Type B pancreatic cell (in vitro differentiated cells): ENCODE measurements around the gene RAB2B. TPM values are rescaled to one million over a fixed set of nuclear protein-coding genes. Genes with fewer than 3 reads are reported as not detected.

Experiments used
- DNase-seq: peaks from one replicate; pipeline ENCODE4 v3.0.0; 2021; ENCODE audit warnings: mixed read lengths; ENCODE audit not compliant: unreplicated experiment; ENCODE audit errors: extremely low spot score
- H3K27ac Mint-ChIP-seq: 2 replicates; pipeline ENCODE4 v1.8.0; 2021; ENCODE audit warnings: mild to moderate bottlenecking, mixed read lengths
- H3K27me3 Mint-ChIP-seq: 2 replicates; pipeline ENCODE4 v1.8.0; 2021; ENCODE audit warnings: mixed read lengths
- H3K36me3 Mint-ChIP-seq: 2 replicates; pipeline ENCODE4 v1.8.0; 2021; ENCODE audit warnings: mixed read lengths
- H3K4me1 Mint-ChIP-seq: one replicate; pipeline ENCODE4 v1.8.0; 2021; ENCODE audit warnings: mixed read lengths; ENCODE audit not compliant: unreplicated experiment
- H3K4me3 Mint-ChIP-seq: 2 replicates; pipeline ENCODE4 v1.8.0; 2021; ENCODE audit warnings: mild to moderate bottlenecking, mixed read lengths
- H3K9me3 Mint-ChIP-seq: 2 replicates; pipeline ENCODE4 v1.8.0; 2021; ENCODE audit warnings: mixed read lengths
- total RNA-seq: library from RNA; stranded (reverse); gene quantifications from 2 replicates; pipeline ENCODE4 v1.2.1, GENCODE V29; 2021; ENCODE audit warnings: low replicate concordance
- TF ChIP-seq, protein P1 (sequence below): fragments of 200-600 bp; sonication (generic); conservative IDR thresholded peaks from 2 replicates; pipeline ENCODE4 v1.5.0; 2021; ENCODE audit warnings: antibody characterized with exemption, mild to moderate bottlenecking

Gene RAB2B
- total RNA-seq, 1 donor from 2014 or later = 29.4 TPM

DNA sequence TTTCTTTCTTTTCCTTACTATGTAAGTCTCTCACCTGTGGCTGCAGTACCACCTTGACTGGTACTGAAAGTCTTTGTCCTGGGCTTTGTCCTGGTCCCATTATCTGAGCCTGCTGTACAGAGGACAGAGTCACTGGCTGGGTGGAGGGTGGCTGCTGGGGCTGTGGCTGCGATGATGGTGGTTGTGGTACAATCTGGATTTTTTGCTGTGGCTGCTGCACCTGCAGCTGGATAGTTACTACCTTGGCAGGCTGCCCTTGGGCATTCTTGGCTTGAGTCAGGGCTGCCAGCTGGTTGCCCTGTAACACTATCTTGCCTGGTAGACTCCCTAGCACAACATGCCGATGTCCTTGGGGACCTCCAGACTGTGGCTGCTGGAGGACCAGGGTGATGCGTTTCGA lies 47.8 kb downstream of the RAB2B start:
- H3K4me1 Mint-ChIP-seq = no peaks in the 10 kb centered on the region
- no peaks in the 10 kb centered on the region for H3K9me3 Mint-ChIP-seq

DNA sequence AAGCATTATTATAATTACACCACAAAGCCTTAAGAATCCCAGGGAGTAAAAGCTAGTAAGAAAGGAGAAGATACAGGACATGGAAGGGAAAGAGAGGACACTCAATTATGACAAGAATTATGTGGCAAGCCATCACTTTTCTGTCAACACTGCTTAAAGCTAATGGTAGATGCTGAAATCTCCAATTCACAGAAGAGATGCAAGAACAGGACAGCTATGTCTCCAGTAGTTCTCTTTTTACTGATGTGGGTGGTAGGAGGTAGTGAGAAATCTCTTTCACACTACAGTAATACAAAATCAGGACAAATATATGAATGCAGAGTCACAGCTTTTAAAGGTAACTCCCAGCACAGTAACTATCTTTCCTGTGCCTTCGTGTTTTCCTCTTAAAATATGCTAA lies 50.1 kb downstream of the RAB2B start:
- no peaks in the 10 kb centered on the region for H3K27me3 Mint-ChIP-seq
- H3K4me1 Mint-ChIP-seq = no peaks in the 10 kb centered on the region
- no peak for DNase-seq
- no peak overlapping the region for H3K27ac Mint-ChIP-seq
- no peak overlapping the region for H3K4me3 Mint-ChIP-seq
- no peaks in the 10 kb centered on the region for H3K9me3 Mint-ChIP-seq
- TF ChIP-seq, protein P1, sequence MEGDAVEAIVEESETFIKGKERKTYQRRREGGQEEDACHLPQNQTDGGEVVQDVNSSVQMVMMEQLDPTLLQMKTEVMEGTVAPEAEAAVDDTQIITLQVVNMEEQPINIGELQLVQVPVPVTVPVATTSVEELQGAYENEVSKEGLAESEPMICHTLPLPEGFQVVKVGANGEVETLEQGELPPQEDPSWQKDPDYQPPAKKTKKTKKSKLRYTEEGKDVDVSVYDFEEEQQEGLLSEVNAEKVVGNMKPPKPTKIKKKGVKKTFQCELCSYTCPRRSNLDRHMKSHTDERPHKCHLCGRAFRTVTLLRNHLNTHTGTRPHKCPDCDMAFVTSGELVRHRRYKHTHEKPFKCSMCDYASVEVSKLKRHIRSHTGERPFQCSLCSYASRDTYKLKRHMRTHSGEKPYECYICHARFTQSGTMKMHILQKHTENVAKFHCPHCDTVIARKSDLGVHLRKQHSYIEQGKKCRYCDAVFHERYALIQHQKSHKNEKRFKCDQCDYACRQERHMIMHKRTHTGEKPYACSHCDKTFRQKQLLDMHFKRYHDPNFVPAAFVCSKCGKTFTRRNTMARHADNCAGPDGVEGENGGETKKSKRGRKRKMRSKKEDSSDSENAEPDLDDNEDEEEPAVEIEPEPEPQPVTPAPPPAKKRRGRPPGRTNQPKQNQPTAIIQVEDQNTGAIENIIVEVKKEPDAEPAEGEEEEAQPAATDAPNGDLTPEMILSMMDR = no peak
- H3K36me3 Mint-ChIP-seq = peaks cover 38% of the 10 kb centered on the region

More for the DNA sequence above, 47.8 kb downstream of the RAB2B start:
- Mint-ChIP-seq H3K36me3 (peaks cover 38% of the 10 kb centered on the region), H3K4me3 (no peak overlapping the region), H3K27ac (no peak overlapping the region), H3K27me3 (no peaks in the 10 kb centered on the region)
- TF ChIP-seq, protein P1 = no peak
- DNase-seq = no peak

DNA sequence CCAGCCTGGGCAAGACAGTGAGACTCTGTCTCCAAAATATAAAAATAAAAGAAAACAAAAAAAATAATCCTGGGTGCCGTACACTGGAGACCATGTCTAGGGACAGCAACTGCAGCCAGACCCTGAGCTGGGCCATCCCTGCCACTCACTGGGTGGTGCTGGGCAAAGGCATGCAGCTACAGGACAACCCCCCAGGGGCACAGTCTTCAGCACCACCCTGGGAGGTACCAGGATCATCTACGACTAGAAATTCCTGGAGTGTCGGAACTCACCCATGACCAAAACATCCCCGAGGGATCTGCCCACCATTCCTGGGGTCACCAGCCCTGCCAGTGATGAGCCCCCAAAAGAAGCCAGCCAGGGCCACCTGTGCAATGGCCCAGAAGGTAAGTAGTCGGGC lies 57.2 kb downstream of the RAB2B start:
- Mint-ChIP-seq H3K4me1 (no peaks in the 10 kb centered on the region), H3K9me3 (no peaks in the 10 kb centered on the region), H3K27me3 (no peaks in the 10 kb centered on the region), H3K4me3 (no peak overlapping the region), H3K27ac (no peak overlapping the region), H3K36me3 (peaks cover 23% of the 10 kb centered on the region)
- TF ChIP-seq, protein P1 = no peak
- DNase-seq = no peak

DNA sequence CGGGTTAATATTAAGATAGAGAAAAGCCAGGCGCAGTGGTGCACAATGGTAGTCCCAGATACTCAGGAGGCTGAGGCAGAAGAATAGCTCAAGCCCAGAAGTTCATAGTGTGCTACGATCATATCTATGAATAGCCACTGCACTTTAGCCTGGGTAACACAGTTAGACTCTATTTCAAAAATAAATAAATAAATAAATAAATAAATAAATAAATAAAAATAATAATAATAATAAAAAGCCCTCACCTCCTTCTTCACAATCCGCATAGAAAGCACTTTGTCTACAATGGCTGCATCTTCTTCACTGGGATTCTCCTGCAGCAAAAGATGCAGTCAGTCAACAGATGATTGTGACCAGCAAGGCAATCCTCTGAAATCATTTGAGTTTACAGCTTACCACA lies 61.4 kb downstream of the RAB2B start:
- TF ChIP-seq, protein P1 = no peak
- Mint-ChIP-seq H3K4me3 (no peak overlapping the region), H3K36me3 (peaks cover 25% of the 10 kb centered on the region), H3K27ac (no peak overlapping the region), H3K4me1 (no peaks in the 10 kb centered on the region), H3K9me3 (no peaks in the 10 kb centered on the region), H3K27me3 (no peaks in the 10 kb centered on the region)
- DNase-seq = no peak

DNA sequence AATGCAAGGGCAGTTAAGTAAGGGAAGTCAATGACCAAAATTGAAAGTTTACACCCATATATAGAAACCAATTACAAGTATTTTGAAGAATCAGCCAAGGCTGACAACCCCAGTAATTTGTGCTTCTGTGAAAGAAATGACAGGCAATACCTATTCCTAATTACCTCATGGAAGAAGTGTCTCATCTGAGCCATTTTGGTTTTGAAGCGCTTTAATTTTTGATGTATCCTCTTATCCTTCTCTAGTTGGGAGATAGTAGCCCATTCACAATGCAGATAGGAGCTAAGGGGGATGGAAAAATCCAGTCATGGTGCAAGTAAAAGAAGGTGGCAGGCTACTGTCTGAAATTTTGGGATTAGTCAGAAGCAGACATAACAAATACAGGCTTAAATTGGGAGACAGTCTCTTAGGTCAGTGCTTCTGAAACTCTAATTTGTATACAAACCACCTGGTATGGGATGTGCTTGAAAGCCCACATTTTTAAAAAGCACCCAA lies 62.6 kb downstream of the RAB2B start:
- peaks cover 26% of the 10 kb centered on the region for H3K36me3 Mint-ChIP-seq

More for the DNA sequence above, 62.6 kb downstream of the RAB2B start:
- no peaks in the 10 kb centered on the region for H3K4me1 Mint-ChIP-seq
- no peak for DNase-seq
- H3K27ac Mint-ChIP-seq = no peak overlapping the region
- TF ChIP-seq, protein P1 = no peak
- no peaks in the 10 kb centered on the region for H3K9me3 Mint-ChIP-seq
- no peaks in the 10 kb centered on the region for H3K27me3 Mint-ChIP-seq
- no peak overlapping the region for H3K4me3 Mint-ChIP-seq

Other genes starting within 250 kb of the RAB2B start
- 474 and 692 TPM in 2 replicates for gene HNRNPC, start 207.5 kb downstream of the RAB2B start, total RNA-seq
- 0.19 and 0.63 TPM in 2 replicates for gene RPGRIP1, start 196.9 kb downstream of the RAB2B start, total RNA-seq
- gene SUPT16H, start 92.9 kb downstream of the RAB2B start, total RNA-seq = 74.2 and 122 TPM in 2 replicates
- gene CHD8, start 20.8 kb downstream of the RAB2B start, total RNA-seq = 90.4 and 112 TPM in 2 replicates
- 73.8 and 75.4 TPM in 2 replicates for gene TOX4, start 236 bp upstream of the RAB2B start, total RNA-seq
- 50.2 and 68.6 TPM in 2 replicates for gene METTL3, start 34.4 kb upstream of the RAB2B start, total RNA-seq
- 16.2 and 75.8 TPM in 2 replicates for gene SALL2, start 49.4 kb upstream of the RAB2B start, total RNA-seq
- not detected in 2 replicates for gene OR10G3, start 103.1 kb upstream of the RAB2B start, total RNA-seq
- not detected in 2 replicates for gene OR10G2, start 158.0 kb upstream of the RAB2B start, total RNA-seq
- not detected in 2 replicates for gene OR4E2, start 176.9 kb upstream of the RAB2B start, total RNA-seq
- not detected in 2 replicates for gene OR4E1, start 196.9 kb upstream of the RAB2B start, total RNA-seq